Choroid plexus epithelial cell (primary cell): ENCODE results near the gene B4GALT2.
A peak's percentile ranks its signal among the peaks of the same experiment; 100 is the strongest.

Experiments used
- DNase-seq: peaks from one replicate; pipeline ENCODE4 v3.0.0-alpha.2; 2010; ENCODE audit warnings: low read depth
- H3K4me3 ChIP-seq: 2 replicates; pipeline ENCODE4 v1.5.1; 2011; ENCODE audit warnings: low read depth, mild to moderate bottlenecking, control low read depth, low read length, moderate library complexity
- TF ChIP-seq, protein P1 (sequence below): conservative IDR thresholded peaks from 2 replicates; pipeline ENCODE4 v1.5.1; 2011; ENCODE audit warnings: low read depth, mild to moderate bottlenecking, control low read depth, inconsistent platforms, low read length, moderate library complexity

B4GALT2 gene

GRCh38 chr1:43986712-43987111 lies 7.7 kb downstream of the B4GALT2 start:
- TF ChIP-seq, protein P1, sequence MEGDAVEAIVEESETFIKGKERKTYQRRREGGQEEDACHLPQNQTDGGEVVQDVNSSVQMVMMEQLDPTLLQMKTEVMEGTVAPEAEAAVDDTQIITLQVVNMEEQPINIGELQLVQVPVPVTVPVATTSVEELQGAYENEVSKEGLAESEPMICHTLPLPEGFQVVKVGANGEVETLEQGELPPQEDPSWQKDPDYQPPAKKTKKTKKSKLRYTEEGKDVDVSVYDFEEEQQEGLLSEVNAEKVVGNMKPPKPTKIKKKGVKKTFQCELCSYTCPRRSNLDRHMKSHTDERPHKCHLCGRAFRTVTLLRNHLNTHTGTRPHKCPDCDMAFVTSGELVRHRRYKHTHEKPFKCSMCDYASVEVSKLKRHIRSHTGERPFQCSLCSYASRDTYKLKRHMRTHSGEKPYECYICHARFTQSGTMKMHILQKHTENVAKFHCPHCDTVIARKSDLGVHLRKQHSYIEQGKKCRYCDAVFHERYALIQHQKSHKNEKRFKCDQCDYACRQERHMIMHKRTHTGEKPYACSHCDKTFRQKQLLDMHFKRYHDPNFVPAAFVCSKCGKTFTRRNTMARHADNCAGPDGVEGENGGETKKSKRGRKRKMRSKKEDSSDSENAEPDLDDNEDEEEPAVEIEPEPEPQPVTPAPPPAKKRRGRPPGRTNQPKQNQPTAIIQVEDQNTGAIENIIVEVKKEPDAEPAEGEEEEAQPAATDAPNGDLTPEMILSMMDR: peak; percentile 32
- no peak overlapping the region for H3K4me3 ChIP-seq
- no peak for DNase-seq

- H3K4me3 ChIP-seq: no peak overlapping the region
- TF ChIP-seq, protein P1: no peak
- DNase-seq: peak; percentile 50
These were observed 8.3 kb downstream of the B4GALT2 start for GRCh38 chr1:43987159-43987902.

DNA sequence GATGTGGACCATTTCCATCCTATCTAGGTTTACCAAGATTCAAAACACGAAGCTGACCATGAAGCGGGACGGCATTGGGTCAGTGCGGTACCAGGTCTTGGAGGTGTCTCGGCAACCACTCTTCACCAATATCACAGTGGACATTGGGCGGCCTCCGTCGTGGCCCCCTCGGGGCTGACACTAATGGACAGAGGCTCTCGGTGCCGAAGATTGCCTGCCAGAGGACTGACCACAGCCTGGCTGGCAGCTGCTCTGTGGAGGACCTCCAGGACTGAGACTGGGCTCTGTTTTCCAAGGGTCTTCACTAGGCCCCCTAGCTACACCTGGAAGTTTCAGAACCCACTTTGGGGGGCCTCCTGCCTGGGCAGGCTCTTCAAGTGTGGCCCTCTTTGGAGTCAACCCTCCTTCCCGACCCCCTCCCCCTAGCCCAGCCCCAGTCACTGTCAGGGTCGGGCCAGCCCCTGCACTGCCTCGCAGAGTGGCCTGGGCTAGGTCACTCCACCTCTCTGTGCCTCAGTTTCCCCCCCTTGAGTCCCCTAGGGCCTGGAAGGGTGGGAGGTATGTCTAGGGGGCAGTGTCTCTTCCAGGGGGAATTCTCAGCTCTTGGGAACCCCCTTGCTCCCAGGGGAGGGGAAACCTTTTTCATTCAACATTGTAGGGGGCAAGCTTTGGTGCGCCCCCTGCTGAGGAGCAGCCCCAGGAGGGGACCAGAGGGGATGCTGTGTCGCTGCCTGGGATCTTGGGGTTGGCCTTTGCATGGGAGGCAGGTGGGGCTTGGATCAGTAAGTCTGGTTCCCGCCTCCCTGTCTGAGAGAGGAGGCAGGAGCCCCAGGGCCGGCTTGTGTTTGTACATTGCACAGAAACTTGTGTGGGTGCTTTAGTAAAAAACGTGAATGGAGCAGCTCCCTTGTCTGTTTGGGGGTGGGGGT lies 11.5 kb downstream of the B4GALT2 start:
- TF ChIP-seq, protein P1: no peak
- peak overlapping the region; percentile 73 for H3K4me3 ChIP-seq
- DNase-seq: no peak

DNA sequence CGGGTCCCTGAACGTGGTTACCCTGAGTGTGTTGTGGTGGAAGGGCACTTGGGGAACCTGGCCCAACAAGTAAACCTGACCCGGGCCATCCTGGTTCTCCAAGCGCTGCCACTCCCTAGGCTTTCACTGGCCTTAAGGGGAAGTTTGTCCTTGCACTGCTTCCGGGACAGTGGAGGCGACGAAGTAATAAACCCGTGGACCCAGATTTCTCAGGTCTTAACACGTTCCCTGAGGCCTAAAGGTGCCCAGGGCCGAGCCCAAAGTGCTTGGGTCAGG lies 12.1 kb downstream of the B4GALT2 start:
- DNase-seq: no peak
- TF ChIP-seq, protein P1: no peak
- H3K4me3 ChIP-seq: peak overlapping the region; percentile 73

- TF ChIP-seq, protein P1: peak; percentile 14
- DNase-seq: peak; percentile 71
- H3K4me3 ChIP-seq: peak within 1 kb of the TSS; percentile 73
These were observed 12.6 kb downstream of the B4GALT2 start, which contains the start of gene CCDC24 for GRCh38 chr1:43991476-43992231. CCDC24 (plus strand) TSS chr1:43991599; CDS start chr1:43991879, 280 bp downstream.

- peak overlapping the region; percentile 73 for H3K4me3 ChIP-seq
- TF ChIP-seq, protein P1: no peak
- DNase-seq: no peak
These were observed 13.4 kb downstream of the B4GALT2 start for GRCh38 chr1:43992232-43992995.
